Stimulated activated CD4-positive, alpha-beta T cell treated with anti-CD3 and anti-CD28 coated beads, Interleukin-1b, Interleukin-23, amount 100 ng/mL, for 48 hours (primary cell): ENCODE data around the gene GFRA1.
"Not testable (repeated sequence)": the region's sequence is repeated elsewhere in the genome, so short reads cannot be mapped to it uniquely, and the experiment has no call there.

Experiments used
- DNase-seq: peaks from one replicate; pipeline ENCODE4 v3.0.0-alpha.2; 2020

GFRA1 gene

GRCh38 chr10:116195583-116195982 is 77.4 kb downstream of the GFRA1 start:
- DNase-seq = no peak

- DNase-seq = no peak
These were observed 78.0 kb downstream of the GFRA1 start for GRCh38 chr10:116195039-116195438.

- no peak for DNase-seq
These were observed 78.9 kb downstream of the GFRA1 start for GRCh38 chr10:116194061-116194460.

- no peak for DNase-seq
These were observed 82.1 kb downstream of the GFRA1 start for GRCh38 chr10:116190883-116191282.

GRCh38 chr10:116186273-116186672 is 86.7 kb downstream of the GFRA1 start:
- no peak for DNase-seq

GRCh38 chr10:116185199-116185867 is 87.7 kb downstream of the GFRA1 start:
- no peak for DNase-seq

- DNase-seq = no peak
These were observed 88.6 kb downstream of the GFRA1 start for GRCh38 chr10:116184512-116184794.

- no peak for DNase-seq
These were observed 89.1 kb downstream of the GFRA1 start for GRCh38 chr10:116183733-116184511.

GRCh38 chr10:116182426-116182825 is 90.6 kb downstream of the GFRA1 start:
- DNase-seq = no peak

- DNase-seq = no peak
These were observed 94.9 kb downstream of the GFRA1 start for GRCh38 chr10:116178086-116178605.

GRCh38 chr10:116175231-116175630 is 97.8 kb downstream of the GFRA1 start:
- no peak for DNase-seq

GRCh38 chr10:116171505-116171904 is 101.5 kb downstream of the GFRA1 start:
- no peak for DNase-seq

- no peak for DNase-seq
These were observed 102.2 kb downstream of the GFRA1 start for GRCh38 chr10:116170815-116171250.

- DNase-seq = no peak
These were observed 103.1 kb downstream of the GFRA1 start for GRCh38 chr10:116169782-116170445.

GRCh38 chr10:116168745-116169144 is 104.3 kb downstream of the GFRA1 start:
- no peak for DNase-seq

GRCh38 chr10:116168329-116168728 is 104.7 kb downstream of the GFRA1 start:
- DNase-seq = no peak

- not testable (repeated sequence) for DNase-seq
These were observed 107.1 kb downstream of the GFRA1 start for GRCh38 chr10:116165941-116166340.

GRCh38 chr10:116164291-116164690 is 108.7 kb downstream of the GFRA1 start:
- DNase-seq = no peak

- no peak for DNase-seq
These were observed 109.5 kb downstream of the GFRA1 start for GRCh38 chr10:116163333-116164131.

GRCh38 chr10:116162851-116163250 is 110.2 kb downstream of the GFRA1 start:
- no peak for DNase-seq

- no peak for DNase-seq
These were observed 112.7 kb downstream of the GFRA1 start for GRCh38 chr10:116160271-116160670.

GRCh38 chr10:116159197-116159596 is 113.8 kb downstream of the GFRA1 start:
- DNase-seq = no peak

- no peak for DNase-seq
These were observed 115.0 kb downstream of the GFRA1 start for GRCh38 chr10:116158036-116158435.
